ENCODE data around the gene PRICKLE2.

DNA sequence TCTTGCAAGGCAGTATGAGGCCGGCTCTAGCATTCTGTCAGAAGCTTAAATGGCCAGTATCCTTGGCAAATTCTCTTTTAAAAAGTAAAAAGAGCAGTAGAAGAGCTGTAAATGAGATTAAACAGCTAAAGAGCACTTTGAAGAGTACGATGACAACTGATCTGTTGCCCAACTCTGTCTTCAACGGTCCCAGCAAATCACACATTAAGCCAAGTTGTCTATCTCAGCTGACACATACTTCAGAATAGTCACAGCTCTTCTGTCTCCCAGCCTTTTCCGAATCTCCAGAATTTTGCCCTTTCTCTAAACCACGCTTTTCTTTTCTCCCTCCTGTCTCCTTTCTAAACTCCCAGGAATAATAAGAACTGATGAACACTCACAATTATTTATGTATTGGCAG lies 51.7 kb downstream of the PRICKLE2 start:
- no peak for TF ChIP-seq GATA2 (IDR thresholded peaks at IDR 0.05; ENCODE audit: low read depth, low read length)
- TF ChIP-seq GATA3 (IDR thresholded peaks at IDR 0.05; ENCODE audit: low read depth, low read length), result no peak
